CD8-positive, alpha-beta memory T cell (primary cell): ENCODE results near the gene PCNT. TPM values are rescaled to one million over a fixed set of nuclear protein-coding genes. Genes with fewer than 3 reads are reported as not detected.
A peak's percentile ranks its signal among the peaks of the same experiment; 100 is the strongest.

Source experiments
- CTCF ChIA-PET: fragments of 350-600 bp; sonication (Branson Sonifier 250); formaldehyde crosslinking; loops from one replicate; lab custom pipeline; 2021; ENCODE audit warnings: antibody characterized with exemption; lab: Charles Lee
- POLR2A ChIA-PET: fragments of 350-600 bp; sonication (Branson Sonifier 250); formaldehyde crosslinking; loops from one replicate; lab custom pipeline; 2021; ENCODE audit warnings: antibody characterized with exemption; lab: Charles Lee
- DNase-seq, 5 donors: peaks; one replicate each; pipeline versions ENCODE4 v3.0.0 to v3.0.0-alpha.2; 2020 to 2022; ENCODE audit warnings: mixed read lengths in 1 of 5
- H3K27ac ChIP-seq: one replicate; pipeline ENCODE4 v1.7.0; 2013; ENCODE audit warnings: low read depth, mild to moderate bottlenecking, low read length, moderate library complexity
- H3K27me3 ChIP-seq: 2 replicates; pipeline ENCODE4 v1.7.0; 2013; ENCODE audit warnings: low read length, mild to moderate bottlenecking; ENCODE audit not compliant: insufficient read depth, poor library complexity, severe bottlenecking
- H3K36me3 ChIP-seq: 2 replicates; pipeline ENCODE4 v1.7.0; 2013; ENCODE audit warnings: mild to moderate bottlenecking, low read length, moderate library complexity; ENCODE audit not compliant: insufficient read depth
- H3K4me1 ChIP-seq: 2 replicates; pipeline ENCODE4 v1.7.0; 2013; ENCODE audit warnings: mild to moderate bottlenecking, low read length, moderate library complexity; ENCODE audit not compliant: insufficient read depth
- H3K4me3 ChIP-seq: 2 replicates; pipeline ENCODE4 v1.7.0; 2013; ENCODE audit warnings: mild to moderate bottlenecking, low read length
- H3K9me3 ChIP-seq: 2 replicates; pipeline ENCODE4 v1.7.0; 2013; ENCODE audit warnings: mild to moderate bottlenecking, low read length
- H3K27ac Mint-ChIP-seq, 8 donors: one replicate each; pipeline ENCODE4 v1.8.0; 2020 to 2021; ENCODE audit warnings: mixed read lengths in 8 of 8, mild to moderate bottlenecking in 6 of 8, inconsistent platforms in 3 of 8, moderate library complexity in 3 of 8
- H3K27me3 Mint-ChIP-seq, 2 donors: one replicate each; pipeline ENCODE4 v1.8.0; 2020 to 2021; ENCODE audit warnings: mixed read lengths in 2 of 2, mild to moderate bottlenecking in 1 of 2, moderate library complexity in 1 of 2
- H3K36me3 Mint-ChIP-seq, 3 donors: one replicate each; pipeline ENCODE4 v1.8.0; 2020 to 2021; ENCODE audit warnings: mixed read lengths in 3 of 3, inconsistent platforms in 1 of 3, mild to moderate bottlenecking in 1 of 3
- H3K4me1 Mint-ChIP-seq, 3 donors: one replicate each; pipeline ENCODE4 v1.8.0; 2020 to 2021; ENCODE audit warnings: mixed read lengths in 3 of 3, inconsistent platforms in 1 of 3, mild to moderate bottlenecking in 1 of 3
- H3K4me3 Mint-ChIP-seq, 7 donors: one replicate each; pipeline ENCODE4 v1.8.0; 2020 to 2021; ENCODE audit warnings: mixed read lengths in 7 of 7, mild to moderate bottlenecking in 6 of 7, moderate library complexity in 4 of 7, inconsistent platforms in 2 of 7
- H3K9me3 Mint-ChIP-seq, 5 donors: one replicate each; pipeline ENCODE4 v1.8.0; 2020 to 2022; ENCODE audit warnings: mixed read lengths in 5 of 5, mild to moderate bottlenecking in 3 of 5, moderate library complexity in 2 of 5, inconsistent platforms in 1 of 5
- polyA plus RNA-seq: library from polyadenylated mRNA; unstranded; fragments of 300-500 nt; fragmentation: Illumina TruSeq; gene quantifications from one replicate; pipeline ENCODE4 v1.2.3, GENCODE V29; 2021
- total RNA-seq, 2 experiments: library from RNA; stranded (reverse); gene quantifications; one replicate each; pipeline ENCODE4 v1.2.3, GENCODE V29; 2021

The PCNT gene
- total and polyA plus RNA-seq, 3 experiments from 2014 or later = 27.1 to 60.1 (median 54.8) TPM

- peaks cover 27% of the 10 kb centered on the region for H3K36me3 ChIP-seq
- Mint-ChIP-seq H3K27me3 (no peaks in the 10 kb centered on the region), H3K36me3 (peaks cover 0 to 79% (median 17%) of the 10 kb centered on the region in 3 donors), H3K9me3 (no peaks in the 10 kb centered on the region), H3K27ac (peak overlapping the region in 7 of 8 donors; percentile 46 to 86 (median 72)), H3K4me3 (peak overlapping the region in 4 of 7 donors; percentile 51 to 65 (median 55)), H3K4me1 (peaks cover 12 to 19% (median 14%) of the 10 kb centered on the region in 3 donors)
- POLR2A ChIA-PET = no interaction called here
- no peaks in the 10 kb centered on the region for H3K27me3 ChIP-seq
- no peaks in the 10 kb centered on the region for H3K9me3 ChIP-seq
- CTCF ChIA-PET = interaction anchor here (1.2 kb wide), 1 partner anchor 13 kb away, joined by 4 read pairs; no protein-coding TSS in a partner anchor
- H3K27ac ChIP-seq = no peak overlapping the region
- DNase-seq = no peak
- no peaks in the 10 kb centered on the region for H3K4me1 ChIP-seq
- H3K4me3 ChIP-seq = no peak overlapping the region
These were observed 113.1 kb downstream of the PCNT start for GRCh38 chr21:46437096-46437498.

GRCh38 chr21:46437511-46437910 is 113.6 kb downstream of the PCNT start:
- Mint-ChIP-seq H3K9me3 (no peaks in the 10 kb centered on the region), H3K4me3 (peak overlapping the region in 4 of 7 donors; percentile 34 to 65 (median 52)), H3K27me3 (no peaks in the 10 kb centered on the region), H3K36me3 (peaks cover 2 to 78% (median 16%) of the 10 kb centered on the region in 3 donors), H3K27ac (peak overlapping the region; percentile 28 to 88 (median 66)), H3K4me1 (peaks cover 9 to 14% (median 11%) of the 10 kb centered on the region in 3 donors)
- no peak overlapping the region for H3K4me3 ChIP-seq
- DNase-seq = peak in 1 of 5 donors; percentile 67
- CTCF ChIA-PET = interaction anchor here (1.2 kb wide), 1 partner anchor 13 kb away, joined by 4 read pairs; no protein-coding TSS in a partner anchor
- no peaks in the 10 kb centered on the region for H3K4me1 ChIP-seq
- no peaks in the 10 kb centered on the region for H3K27me3 ChIP-seq
- no peaks in the 10 kb centered on the region for H3K9me3 ChIP-seq
- POLR2A ChIA-PET = no interaction called here
- no peak overlapping the region for H3K27ac ChIP-seq
- peaks cover 27% of the 10 kb centered on the region for H3K36me3 ChIP-seq

GRCh38 chr21:46438241-46438640 is 114.3 kb downstream of the PCNT start:
- no peaks in the 10 kb centered on the region for H3K9me3 ChIP-seq
- H3K4me3 Mint-ChIP-seq = no peak overlapping the region
- peak overlapping the region in 1 of 8 donors; percentile 15 for H3K27ac Mint-ChIP-seq
- H3K27ac ChIP-seq = no peak overlapping the region
- ChIA-PET CTCF (no interaction called here), POLR2A (interaction anchor here (0.6 kb wide), 1 partner anchor 19 kb away, joined by 5 read pairs; no protein-coding TSS in a partner anchor)
- no peaks in the 10 kb centered on the region for H3K9me3 Mint-ChIP-seq
- H3K4me3 ChIP-seq = no peak overlapping the region
- no peaks in the 10 kb centered on the region for H3K27me3 ChIP-seq
- no peaks in the 10 kb centered on the region for H3K4me1 ChIP-seq
- DNase-seq = no peak
- no peaks in the 10 kb centered on the region for H3K27me3 Mint-ChIP-seq
- peaks cover 6 to 80% (median 20%) of the 10 kb centered on the region in 3 donors for H3K36me3 Mint-ChIP-seq
- H3K4me1 Mint-ChIP-seq = peaks cover 9 to 14% (median 11%) of the 10 kb centered on the region in 3 donors
- peaks cover 34% of the 10 kb centered on the region for H3K36me3 ChIP-seq

GRCh38 chr21:46439906-46440305 is 116.0 kb downstream of the PCNT start:
- Mint-ChIP-seq H3K27ac (peak overlapping the region in 3 of 8 donors; percentile 37 to 69 (median 43)), H3K27me3 (no peaks in the 10 kb centered on the region), H3K36me3 (peaks cover 6 to 86% (median 18%) of the 10 kb centered on the region in 3 donors), H3K9me3 (no peaks in the 10 kb centered on the region), H3K4me1 (peaks cover 12 to 19% (median 14%) of the 10 kb centered on the region in 3 donors), H3K4me3 (no peak overlapping the region)
- no peak overlapping the region for H3K27ac ChIP-seq
- peaks cover 31% of the 10 kb centered on the region for H3K36me3 ChIP-seq
- no peak overlapping the region for H3K4me3 ChIP-seq
- POLR2A ChIA-PET = no interaction called here
- DNase-seq = no peak
- H3K9me3 ChIP-seq = no peaks in the 10 kb centered on the region
- no peaks in the 10 kb centered on the region for H3K4me1 ChIP-seq
- H3K27me3 ChIP-seq = no peaks in the 10 kb centered on the region
- CTCF ChIA-PET = no interaction called here

- no peaks in the 10 kb centered on the region for H3K9me3 Mint-ChIP-seq
These were observed 117.4 kb downstream of the PCNT start for GRCh38 chr21:46441331-46441730.

GRCh38 chr21:46441961-46442498 is 118.1 kb downstream of the PCNT start:
- no peaks in the 10 kb centered on the region for H3K27me3 Mint-ChIP-seq
- Histone ChIP-seq H3K36me3 (peaks cover 30% of the 10 kb centered on the region), H3K27ac (no peak overlapping the region), H3K4me3 (no peak overlapping the region), H3K4me1 (no peaks in the 10 kb centered on the region), H3K9me3 (no peaks in the 10 kb centered on the region), H3K27me3 (no peaks in the 10 kb centered on the region)
- H3K36me3 Mint-ChIP-seq = peaks cover 6 to 78% (median 16%) of the 10 kb centered on the region in 3 donors
- CTCF ChIA-PET = no interaction called here
- H3K4me1 Mint-ChIP-seq = peaks cover 7 to 15% (median 10%) of the 10 kb centered on the region in 3 donors
- no peak overlapping the region for H3K4me3 Mint-ChIP-seq
- POLR2A ChIA-PET = no interaction called here
- H3K9me3 Mint-ChIP-seq = no peaks in the 10 kb centered on the region
- no peak for DNase-seq
- peak overlapping the region in 1 of 8 donors; percentile 92 for H3K27ac Mint-ChIP-seq

More at GRCh38 chr21:46441331-46441730, 117.4 kb downstream of the PCNT start:
- ChIA-PET POLR2A (no interaction called here), CTCF (no interaction called here)
- H3K27ac ChIP-seq = no peak overlapping the region
- Mint-ChIP-seq H3K36me3 (peaks cover 6 to 84% (median 16%) of the 10 kb centered on the region in 3 donors), H3K27me3 (no peaks in the 10 kb centered on the region), H3K27ac (peak overlapping the region in 1 of 8 donors; percentile 31), H3K4me3 (no peak overlapping the region), H3K4me1 (peaks cover 10 to 19% (median 14%) of the 10 kb centered on the region in 3 donors)
- no peaks in the 10 kb centered on the region for H3K9me3 ChIP-seq
- no peaks in the 10 kb centered on the region for H3K4me1 ChIP-seq
- H3K27me3 ChIP-seq = no peaks in the 10 kb centered on the region
- DNase-seq = no peak
- peaks cover 30% of the 10 kb centered on the region for H3K36me3 ChIP-seq
- no peak overlapping the region for H3K4me3 ChIP-seq

GRCh38 chr21:46442938-46443337 is 119.0 kb downstream of the PCNT start:
- Mint-ChIP-seq H3K36me3 (peaks cover 12 to 73% (median 18%) of the 10 kb centered on the region in 3 donors), H3K4me1 (peaks cover 5 to 13% (median 6%) of the 10 kb centered on the region in 3 donors), H3K9me3 (peaks cover 0 to 5% (median 0%) of the 10 kb centered on the region in 5 donors), H3K27me3 (no peaks in the 10 kb centered on the region), H3K4me3 (no peak overlapping the region), H3K27ac (peak overlapping the region in 3 of 8 donors; percentile 17 to 68 (median 27))
- H3K36me3 ChIP-seq = peaks cover 30% of the 10 kb centered on the region
- ChIA-PET CTCF (no interaction called here), POLR2A (no interaction called here)
- DNase-seq = no peak
- H3K4me1 ChIP-seq = no peaks in the 10 kb centered on the region
- H3K27me3 ChIP-seq = no peaks in the 10 kb centered on the region
- H3K27ac ChIP-seq = no peak overlapping the region
- H3K9me3 ChIP-seq = no peaks in the 10 kb centered on the region
- H3K4me3 ChIP-seq = no peak overlapping the region

- peaks cover 19 to 73% (median 23%) of the 10 kb centered on the region in 3 donors for H3K36me3 Mint-ChIP-seq
These were observed 120.0 kb downstream of the PCNT start for GRCh38 chr21:46443910-46444309.

More at GRCh38 chr21:46443910-46444309, 120.0 kb downstream of the PCNT start:
- no peaks in the 10 kb centered on the region for H3K27me3 ChIP-seq
- H3K27me3 Mint-ChIP-seq = no peaks in the 10 kb centered on the region
- H3K4me1 ChIP-seq = no peaks in the 10 kb centered on the region
- peaks cover 6 to 13% (median 9%) of the 10 kb centered on the region in 3 donors for H3K4me1 Mint-ChIP-seq
- CTCF ChIA-PET = no interaction called here
- no peak overlapping the region for H3K4me3 Mint-ChIP-seq
- POLR2A ChIA-PET = no interaction called here
- H3K27ac Mint-ChIP-seq = peak overlapping the region in 4 of 8 donors; percentile 29 to 76 (median 42)
- peaks cover 30% of the 10 kb centered on the region for H3K36me3 ChIP-seq
- no peak overlapping the region for H3K4me3 ChIP-seq
- H3K27ac ChIP-seq = no peak overlapping the region
- H3K9me3 ChIP-seq = no peaks in the 10 kb centered on the region
- H3K9me3 Mint-ChIP-seq = peaks cover 4 to 12% (median 8%) of the 10 kb centered on the region in 5 donors
- DNase-seq = no peak
